Measurements from ENCODE around the gene NFE2L3. TPM values are rescaled to one million over a fixed set of nuclear protein-coding genes. Genes with fewer than 3 reads are reported as not detected.

The NFE2L3 gene, protein sequence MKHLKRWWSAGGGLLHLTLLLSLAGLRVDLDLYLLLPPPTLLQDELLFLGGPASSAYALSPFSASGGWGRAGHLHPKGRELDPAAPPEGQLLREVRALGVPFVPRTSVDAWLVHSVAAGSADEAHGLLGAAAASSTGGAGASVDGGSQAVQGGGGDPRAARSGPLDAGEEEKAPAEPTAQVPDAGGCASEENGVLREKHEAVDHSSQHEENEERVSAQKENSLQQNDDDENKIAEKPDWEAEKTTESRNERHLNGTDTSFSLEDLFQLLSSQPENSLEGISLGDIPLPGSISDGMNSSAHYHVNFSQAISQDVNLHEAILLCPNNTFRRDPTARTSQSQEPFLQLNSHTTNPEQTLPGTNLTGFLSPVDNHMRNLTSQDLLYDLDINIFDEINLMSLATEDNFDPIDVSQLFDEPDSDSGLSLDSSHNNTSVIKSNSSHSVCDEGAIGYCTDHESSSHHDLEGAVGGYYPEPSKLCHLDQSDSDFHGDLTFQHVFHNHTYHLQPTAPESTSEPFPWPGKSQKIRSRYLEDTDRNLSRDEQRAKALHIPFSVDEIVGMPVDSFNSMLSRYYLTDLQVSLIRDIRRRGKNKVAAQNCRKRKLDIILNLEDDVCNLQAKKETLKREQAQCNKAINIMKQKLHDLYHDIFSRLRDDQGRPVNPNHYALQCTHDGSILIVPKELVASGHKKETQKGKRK
- total RNA-seq: 6.4 and 42.3 TPM in 2 replicates

GRCh38 chr7:26151953-26152781 is at the start of gene NFE2L3:
Gene NFE2L3, plus strand, starts transcription at chr7:26152198. Its CDS starts 301 bp downstream, at chr7:26152499.

GRCh38 chr7:26200444-26201246 is 48.6 kb downstream of the NFE2L3 start, which contains the start of gene HNRNPA2B1:
Gene HNRNPA2B1, minus strand, starts transcription at chr7:26200746. Its CDS starts 169 bp downstream, at chr7:26200577.

GRCh38 chr7:26201247-26202018 is 49.4 kb downstream of the NFE2L3 start, which contains the start of gene CBX3:
Gene CBX3, plus strand, starts transcription at chr7:26201745. Its CDS starts 1,254 bp downstream, at chr7:26202999.

Other genes with a start within 250 kb of the NFE2L3 start
- gene HNRNPA2B1, start 48.5 kb downstream of the NFE2L3 start, total RNA-seq: 129 and 149 TPM in 2 replicates
- 88.3 and 89.8 TPM in 2 replicates for gene CBX3, start 49.5 kb downstream of the NFE2L3 start, total RNA-seq
- gene SNX10, start 139.7 kb downstream of the NFE2L3 start, total RNA-seq: 0.24 and 0.26 TPM in 2 replicates

All from epithelial cell of alveolus of lung (primary cell).